H54 (cell line): ENCODE results near the gene ACSS1.
"Not testable (repeated sequence)": the region's sequence is repeated elsewhere in the genome, so short reads cannot be mapped to it uniquely, and the experiment has no call there.

ENCODE experiments used
- DNase-seq: peaks from one replicate; pipeline ENCODE4 v3.0.0; 2011; ENCODE audit warnings: low spot score, mixed read lengths; ENCODE audit not compliant: insufficient read length
- FAIRE-seq: peaks from 3 replicates; lab custom pipeline; 2011; peaks lifted over from hg19 to GRCh38; lab: Jason Lieb, UNC
- POLR2A ChIP-seq: IDR thresholded peaks from 2 replicates; pipeline ENCODE4 v1.6.1; 2011; ENCODE audit warnings: low read depth, mild to moderate bottlenecking, low read length

The ACSS1 gene

GRCh38 chr20:25005220-25005619 is 52.7 kb downstream of the ACSS1 start:
- DNase-seq, result no peak
- TF ChIP-seq POLR2A, result no peak
- FAIRE-seq, result no peak

GRCh38 chr20:25003002-25003401 is 54.9 kb downstream of the ACSS1 start:
- DNase-seq (no peak), FAIRE-seq (no peak)
- TF ChIP-seq POLR2A, result no peak

GRCh38 chr20:25001323-25001722 is 56.6 kb downstream of the ACSS1 start:
- FAIRE-seq, DNase-seq: not testable (repeated sequence)

GRCh38 chr20:25000268-25000801 is 57.6 kb downstream of the ACSS1 start:
- FAIRE-seq (no peak), DNase-seq (peak; percentile 57)
- no peak for TF ChIP-seq POLR2A

DNA sequence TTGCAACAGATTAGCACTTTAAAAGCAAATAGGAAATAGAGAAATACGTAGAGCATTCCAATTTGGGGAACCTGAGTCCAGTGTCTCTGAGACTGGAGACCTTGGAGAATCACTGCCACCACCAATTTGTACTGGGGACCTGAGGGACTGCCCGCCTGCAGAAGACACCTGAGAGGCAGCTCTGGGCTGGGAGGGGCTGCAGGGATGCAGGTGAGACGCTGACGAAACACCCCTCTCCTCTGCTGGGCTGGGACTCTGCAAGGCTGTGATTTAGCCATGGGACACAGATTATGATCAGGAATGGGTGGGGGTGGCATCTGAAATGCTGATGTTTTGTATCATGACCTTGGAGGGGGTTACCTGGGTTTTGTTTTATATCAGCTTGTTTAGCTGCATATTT is 58.4 kb downstream of the ACSS1 start:
- no peak for TF ChIP-seq POLR2A
- no peak for FAIRE-seq
- DNase-seq, result no peak

- TF ChIP-seq POLR2A, result no peak
- FAIRE-seq, result no peak
These were observed 59.1 kb downstream of the ACSS1 start for GRCh38 chr20:24998631-24999445.

GRCh38 chr20:24998121-24998520 is 59.8 kb downstream of the ACSS1 start:
- DNase-seq (no peak), FAIRE-seq (no peak)
- TF ChIP-seq POLR2A, result no peak

More at GRCh38 chr20:24998631-24999445, 59.1 kb downstream of the ACSS1 start:
- DNase-seq, result no peak

GRCh38 chr20:24996449-24997377 is 61.2 kb downstream of the ACSS1 start:
- DNase-seq (no peak), FAIRE-seq (no peak)
- TF ChIP-seq POLR2A, result no peak

- FAIRE-seq (no peak), DNase-seq (peak; percentile 45)
- no peak for TF ChIP-seq POLR2A
These were observed 62.0 kb downstream of the ACSS1 start for GRCh38 chr20:24995741-24996448.

- peak; percentile 60 for DNase-seq
- no peak for FAIRE-seq
- TF ChIP-seq POLR2A, result no peak
These were observed 63.2 kb downstream of the ACSS1 start for GRCh38 chr20:24994470-24995368.

GRCh38 chr20:24994186-24994465 is 63.8 kb downstream of the ACSS1 start:
- DNase-seq (no peak), FAIRE-seq (no peak)
- no peak for TF ChIP-seq POLR2A

GRCh38 chr20:24993337-24994185 is 64.4 kb downstream of the ACSS1 start:
- DNase-seq (peak; percentile 6), FAIRE-seq (no peak)
- no peak for TF ChIP-seq POLR2A
